GM12878 (cell line): ENCODE data around the gene RPL10. TPM values are rescaled to one million over a fixed set of nuclear protein-coding genes. Genes with fewer than 3 reads are reported as not detected.

Experiments
- ATAC-seq: fragments of 200-7000 bp; cut with Tn5 transposase; 3 replicates; pipeline ENCODE4 v1.9.1; 2020; ENCODE audit warnings: mild to moderate bottlenecking, moderate library complexity
- BruUV-seq: library from RNA; stranded (reverse); fragments of 400-500 nt; replicated peaks from 2 replicates; lab custom pipeline; 2021; lab: Mats Ljungman, UMichigan
- CTCF ChIA-PET: fragments of 300-600 bp; sonication (Branson Sonifier 250); formaldehyde crosslinking; extraction: SDS; loops from one replicate; lab custom pipeline; 2021; ENCODE audit warnings: inconsistent platforms; lab: Yijun Ruan, JAX
- POLR2A ChIA-PET: fragments of 350-600 bp; formaldehyde crosslinking; extraction: SDS; loops from one replicate; lab custom pipeline; 2021; ENCODE audit warnings: inconsistent platforms; lab: Charles Lee
- RAD21 ChIA-PET: fragments of 300-600 bp; sonication (Branson Sonifier 250); formaldehyde crosslinking; loops from one replicate; lab custom pipeline; 2023; ENCODE audit warnings: antibody characterized with exemption; ENCODE audit not compliant: unreplicated experiment; lab: Charles Lee
- SMC1A ChIA-PET: fragments of 300-600 bp; sonication (Branson Sonifier 250); formaldehyde crosslinking; loops from one replicate; lab custom pipeline; 2023; ENCODE audit not compliant: unreplicated experiment, uncharacterized antibody; lab: Charles Lee
- DNase-seq: peaks from one replicate; pipeline ENCODE4 v3.0.0-alpha.2; 2011; ENCODE audit warnings: low read depth, low spot score
- FAIRE-seq: peaks from 3 replicates; lab custom pipeline; 2011; peaks lifted over from hg19 to GRCh38; lab: Jason Lieb, UNC
- H2AFZ ChIP-seq: 2 replicates; pipeline ENCODE4 v1.6.0; 2011; ENCODE audit warnings: low read depth, low read length, control low read depth; ENCODE audit not compliant: control insufficient read depth
- H3K27ac ChIP-seq: 2 replicates; pipeline ENCODE4 v1.5.1; 2011; ENCODE audit warnings: control low read depth; ENCODE audit not compliant: control insufficient read depth, insufficient read depth
- H3K27me3 ChIP-seq, 2 experiments: replicated peaks in 1 of 2; 2 replicates each; pipeline versions ENCODE4 v1.6.0 to v1.6.1; 2011; ENCODE audit warnings: low read length in 1 of 2; ENCODE audit not compliant: control insufficient read depth in 2 of 2, insufficient read depth in 2 of 2
- H3K36me3 ChIP-seq, 2 experiments: 2 replicates each; pipeline ENCODE4 v1.5.1; 2011; ENCODE audit warnings: low read length in 1 of 2; ENCODE audit not compliant: control insufficient read depth in 2 of 2, insufficient read depth in 2 of 2
- H3K4me1 ChIP-seq: 2 replicates; pipeline ENCODE4 v1.6.1; 2011; ENCODE audit warnings: mild to moderate bottlenecking, low read length, moderate library complexity, mixed read lengths; ENCODE audit not compliant: control insufficient read depth, insufficient read depth
- H3K4me2 ChIP-seq: 2 replicates; pipeline ENCODE4 v1.6.0; 2011; ENCODE audit warnings: control low read depth; ENCODE audit not compliant: control insufficient read depth, insufficient read depth
- H3K4me3 ChIP-seq: fragments of 200-600 bp; sonication (generic); 2 replicates; pipeline ENCODE4 v1.5.1; 2016
- H3K79me2 ChIP-seq: 2 replicates; pipeline ENCODE4 v1.6.0; 2011; ENCODE audit warnings: low read length; ENCODE audit not compliant: control insufficient read depth, insufficient read depth
- H3K9ac ChIP-seq: 2 replicates; pipeline ENCODE4 v1.8.0; 2011; ENCODE audit warnings: low read length, control low read depth, mixed read lengths; ENCODE audit not compliant: control insufficient read depth, insufficient read depth
- H3K9me3 ChIP-seq: replicated peaks from 3 replicates; pipeline ENCODE4 v1.5.1; 2011; ENCODE audit warnings: mild to moderate bottlenecking, low read length; ENCODE audit not compliant: control insufficient read depth, insufficient read depth
- H4K20me1 ChIP-seq: 2 replicates; pipeline ENCODE4 v1.6.0; 2011; ENCODE audit not compliant: control insufficient read depth, insufficient read depth
- POLR2A ChIP-seq: IDR thresholded peaks from 2 replicates; pipeline ENCODE4 v1.6.1; 2011; ENCODE audit warnings: low read depth, mild to moderate bottlenecking, low read length
- RB1 ChIP-seq: fragments of 450-650 bp; formaldehyde crosslinking; IDR thresholded peaks from 2 replicates; pipeline ENCODE4 v1.6.1; 2017; ENCODE audit warnings: mild to moderate bottlenecking, borderline replicate concordance
- ZBTB40 ChIP-seq: fragments of 450-650 bp; IDR thresholded peaks from 2 replicates; pipeline ENCODE4 v1.6.1; 2016; ENCODE audit warnings: mild to moderate bottlenecking, moderate library complexity, borderline replicate concordance
- WGBS: methylation state at CpG from one replicate; pipeline ENCODE4 v1.1.6; 2016; ENCODE audit warnings: low lambda C conversion rate; ENCODE audit not compliant: insufficient replicate concordance, insufficient coverage; ENCODE audit errors: missing lambda C conversion rate; 5-methylcytosine and 5-hydroxymethylcytosine counted together
- in situ Hi-C: fragments of 300-500 bp; cut with MboI; formaldehyde crosslinking; loops from 9 replicates; pipeline ENCODE4 v1.14.3; 2018; ENCODE audit warnings: mixed read lengths
- intact Hi-C: fragments of 100-400 bp; cut with micrococcal nuclease; formaldehyde crosslinking; loops from one replicate; pipeline ENCODE4 v1.14.2; 2022; ENCODE audit not compliant: unreplicated experiment
- polyA plus RNA-seq, 11 experiments: library from polyadenylated mRNA; depleted of rRNA in 4 of 11; unstranded in 6 of 11; stranded (reverse) in 5 of 11; fragments of >200 nt; fragmentation: Nextera tagmentation in 4 of 11; fragmentation: Illumina TruSeq in 1 of 11; extraction: Ambion mirVana in 4 of 11; extraction: Trizol in 1 of 11; gene quantifications; 1 replicate in 1 of 11; 2 replicates in 10 of 11; pipeline versions ENCODE4 v1.2.1 to v1.2.3, GENCODE V29; 2011 to 2016; ENCODE audit warnings: inconsistent platforms in 2 of 11, missing spikeins in 2 of 11, low read depth in 1 of 11
- total RNA-seq, 4 experiments: library from RNA; depleted of rRNA in 3 of 4; stranded (reverse); fragments of >200 nt in 3 of 4; fragmentation: Illumina TruSeq in 1 of 4; extraction: Trizol in 1 of 4; gene quantifications; 2 replicates each; pipeline versions ENCODE4 v1.2.1 to v1.2.3, GENCODE V29; 2013 to 2021

Gene RPL10
- total and polyA plus RNA-seq, 10 of the 15 experiments (the other 5 are each of a cell fraction or from before 2014, with no cell fraction given) = 1,938 to 7,222 (median 4,494) TPM

- ATAC-seq (no peak), DNase-seq (no peak), FAIRE-seq (no peak)
- Histone ChIP-seq H3K9ac (no peak overlapping the region), H3K27ac (no peak overlapping the region), H3K4me3 (no peak overlapping the region), H3K36me3 (peaks cover 6 to 55% of the 10 kb centered on the region in 2 experiments; a peak in 3 of 4 replicates), H3K4me1 (no peaks in the 10 kb centered on the region), H4K20me1 (no peaks in the 10 kb centered on the region), H3K9me3 (no peaks in the 10 kb centered on the region; the same call in 2 of the 3 replicates), H3K27me3 (no peaks in the 10 kb centered on the region), H2AFZ (no peak overlapping the region), H3K79me2 (peaks cover 1% of the 10 kb centered on the region; the same call in 1 of the 2 replicates), H3K4me2 (no peak overlapping the region)
- no peak for TF ChIP-seq ZBTB40
- no peak for TF ChIP-seq RB1
- TF ChIP-seq POLR2A = 0 out of 2 replicates have a peak, but pooled peaks have one; percentile 31
- ChIA-PET POLR2A (interaction anchor here (0.5 kb wide), 1 partner anchor 34 kb away, joined by 3 read pairs; no protein-coding TSS in a partner anchor), CTCF (no interaction called here), RAD21 (no interaction called here), SMC1A (no interaction called here)
- in situ Hi-C loops (no loop called here), intact Hi-C loops (no loop called here)
- WGBS = 86% methylated on average over 30 of the region's 30 CpGs
- BruUV-seq = TSS peak; percentile 28
Observed at GRCh38 chrX:154362085-154362742, 36.0 kb upstream of the RPL10 start.
